Measurements from ENCODE around the gene DGKG.

DGKG gene

GRCh38 chr3:186361762-186362536, at the start of gene DGKG:
DGKG (minus strand) TSS chr3:186362234; CDS start chr3:186320459, 41,775 bp downstream.
- DNase-seq = peak; percentile 50

GRCh38 chr3:186411089-186411488, 49.1 kb upstream of the DGKG start:
- DNase-seq = no peak

GRCh38 chr3:186406669-186407635, 44.9 kb upstream of the DGKG start:
- peak; percentile 19 for DNase-seq

- DNase-seq = no peak
These were observed 39.5 kb upstream of the DGKG start for GRCh38 chr3:186401556-186401955.

- DNase-seq = no peak
These were observed 38.6 kb upstream of the DGKG start for GRCh38 chr3:186400662-186401061.

GRCh38 chr3:186400026-186400425, 38.0 kb upstream of the DGKG start:
- DNase-seq = no peak

GRCh38 chr3:186394566-186395217, 32.7 kb upstream of the DGKG start:
- no peak for DNase-seq

GRCh38 chr3:186386883-186387560, 25.0 kb upstream of the DGKG start:
- DNase-seq = no peak

- DNase-seq = no peak
These were observed 24.0 kb upstream of the DGKG start for GRCh38 chr3:186385856-186386602.

GRCh38 chr3:186383026-186383993, 21.3 kb upstream of the DGKG start:
- DNase-seq = no peak

- no peak for DNase-seq
These were observed 20.3 kb upstream of the DGKG start for GRCh38 chr3:186382217-186382885.

GRCh38 chr3:186381424-186382216, 19.6 kb upstream of the DGKG start:
- DNase-seq = no peak

- DNase-seq = no peak
These were observed 18.8 kb upstream of the DGKG start for GRCh38 chr3:186380622-186381380.

GRCh38 chr3:186375443-186375842, 13.4 kb upstream of the DGKG start:
- DNase-seq = no peak

- no peak for DNase-seq
These were observed 12.3 kb upstream of the DGKG start for GRCh38 chr3:186374376-186374775.

GRCh38 chr3:186369217-186369616, 7.2 kb upstream of the DGKG start:
- DNase-seq = no peak

GRCh38 chr3:186368717-186369116, 6.7 kb upstream of the DGKG start:
- DNase-seq = no peak

- DNase-seq = no peak
These were observed 6.1 kb upstream of the DGKG start for GRCh38 chr3:186368176-186368575.
